HepG2 (cell line): ENCODE measurements around the gene ANKRD53. TPM values are rescaled to one million over a fixed set of nuclear protein-coding genes. Genes with fewer than 3 reads are reported as not detected.

Source experiments
- ATAC-seq: fragments of 200-7000 bp; cut with Tn5 transposase; 3 replicates; pipeline ENCODE4 v1.9.1; 2020; ENCODE audit warnings: mild to moderate bottlenecking, moderate library complexity
- BruUV-seq: library from RNA; stranded (reverse); fragments of 400-500 nt; replicated peaks from 2 replicates; lab custom pipeline; 2021; lab: Mats Ljungman, UMichigan
- CTCF ChIA-PET: fragments of 300-600 bp; formaldehyde crosslinking; extraction: SDS; loops from one replicate; lab custom pipeline; 2021; ENCODE audit warnings: low total read pairs, inconsistent platforms, low intra/inter-chr PET ratio; lab: Yijun Ruan, JAX
- POLR2A ChIA-PET: fragments of 350-600 bp; sonication (Branson Sonifier 250); formaldehyde crosslinking; loops from one replicate; lab custom pipeline; 2020; ENCODE audit warnings: antibody characterized with exemption, inconsistent platforms; lab: Yijun Ruan, JAX
- DNase-seq: peaks from one replicate; pipeline ENCODE4 v3.0.0-alpha.2; 2015; ENCODE audit warnings: low spot score
- FAIRE-seq: peaks from 3 replicates; lab custom pipeline; 2011; peaks lifted over from hg19 to GRCh38; lab: Jason Lieb, UNC
- H2AFZ ChIP-seq: one replicate; pipeline ENCODE4 v1.6.1; 2011; ENCODE audit warnings: low read length, inconsistent platforms
- H3K27ac ChIP-seq: fragments of 300-600 bp; 3 replicates; pipeline ENCODE4 v1.8.0; 2011; ENCODE audit warnings: mixed run types, mild to moderate bottlenecking, mixed read lengths, low read length, inconsistent platforms; ENCODE audit not compliant: insufficient read depth; ENCODE audit errors: extremely low read length
- H3K27me3 ChIP-seq, 2 experiments: fragments of 200-600 bp in 1 of 2; 2 replicates in 1 of 2; 3 replicates in 1 of 2; pipeline versions ENCODE4 v1.6.0 to v1.8.0; 2011; ENCODE audit warnings: low read length in 2 of 2, mild to moderate bottlenecking in 2 of 2, moderate library complexity in 2 of 2, inconsistent platforms in 1 of 2; ENCODE audit not compliant: insufficient read depth in 2 of 2, control insufficient read depth in 1 of 2
- H3K36me3 ChIP-seq, 2 experiments: fragments of 200-600 bp in 1 of 2; replicated peaks in 1 of 2; 2 replicates in 1 of 2; 3 replicates in 1 of 2; pipeline versions ENCODE4 v1.5.1 to v1.8.0; 2011; ENCODE audit warnings: low read length in 2 of 2, inconsistent platforms in 1 of 2; ENCODE audit not compliant: insufficient read depth in 2 of 2, control insufficient read depth in 1 of 2
- H3K4me1 ChIP-seq: 2 replicates; pipeline ENCODE4 v1.5.1; 2012; ENCODE audit warnings: low read length, inconsistent platforms; ENCODE audit not compliant: insufficient read depth
- H3K4me2 ChIP-seq: 2 replicates; pipeline ENCODE4 v1.6.0; 2011; ENCODE audit warnings: low read depth, low read length, inconsistent platforms
- H3K4me3 ChIP-seq, 3 experiments: fragments of 200-600 bp in 1 of 3; sonication (generic), shearing (Covaris generic) in 1 of 3; replicated peaks in 1 of 3; 2 replicates each; pipeline ENCODE4 v1.5.1; 2011 to 2016; ENCODE audit warnings: low read length in 3 of 3, inconsistent platforms in 2 of 3, low read depth in 2 of 3, mild to moderate bottlenecking in 2 of 3, control low read depth in 1 of 3, mixed read lengths in 1 of 3; ENCODE audit not compliant: insufficient read depth in 1 of 3
- H3K79me2 ChIP-seq: one replicate; pipeline ENCODE4 v1.6.1; 2011; ENCODE audit warnings: low read length, inconsistent platforms; ENCODE audit not compliant: insufficient read depth
- H3K9ac ChIP-seq: 2 replicates; pipeline ENCODE4 v1.6.0; 2011; ENCODE audit warnings: mild to moderate bottlenecking, low read depth, low read length, inconsistent platforms; ENCODE audit not compliant: insufficient read depth
- H3K9me3 ChIP-seq: 2 replicates; pipeline ENCODE4 v1.5.1; 2012; ENCODE audit warnings: mild to moderate bottlenecking, low read length
- H4K20me1 ChIP-seq: 2 replicates; pipeline ENCODE4 v1.6.0; 2011; ENCODE audit warnings: inconsistent platforms, mild to moderate bottlenecking, low read length, moderate library complexity; ENCODE audit not compliant: insufficient read depth
- ERF ChIP-seq: IDR thresholded peaks from 2 replicates; pipeline ENCODE4 v1.6.1; 2018; ENCODE audit warnings: missing biosample characterization, missing genetic modification reagents
- HNF4G ChIP-seq, 2 experiments: sonication (generic) in 1 of 2; formaldehyde crosslinking in 1 of 2; IDR thresholded peaks; 2 replicates each; pipeline versions ENCODE4 v1.4.0 to v1.6.1; 2011 to 2020; ENCODE audit warnings: borderline replicate concordance in 2 of 2, low read depth in 2 of 2, mild to moderate bottlenecking in 2 of 2, low read length in 1 of 2, missing genetic modification reagents in 1 of 2, moderate library complexity in 1 of 2
- MED13 ChIP-seq: sonication (generic); formaldehyde crosslinking; IDR thresholded peaks from 2 replicates; pipeline ENCODE4 v1.5.0; 2020; ENCODE audit warnings: missing genetic modification reagents
- MNT ChIP-seq: fragments of 450-650 bp; IDR thresholded peaks from 2 replicates; pipeline ENCODE4 v1.6.1; 2016
- MZF1 ChIP-seq: sonication (generic); formaldehyde crosslinking; IDR thresholded peaks from 2 replicates; pipeline ENCODE4 v1.8.1; 2023; ENCODE audit warnings: mild to moderate bottlenecking, missing genetic modification reagents, borderline replicate concordance
- SMC3 ChIP-seq: IDR thresholded peaks from 2 replicates; pipeline ENCODE4 v1.6.1; 2011; ENCODE audit warnings: low read length, improper control_type of control experiment
- SSRP1 ChIP-seq: IDR thresholded peaks from 2 replicates; pipeline ENCODE4 v1.6.1; 2016; ENCODE audit warnings: control low read depth
- TEF ChIP-seq: sonication (generic); formaldehyde crosslinking; IDR thresholded peaks from 2 replicates; pipeline ENCODE4 v1.5.0; 2020; ENCODE audit warnings: missing genetic modification reagents
- ZBTB38 ChIP-seq: sonication (generic); formaldehyde crosslinking; IDR thresholded peaks from 2 replicates; pipeline ENCODE4 v1.5.1; 2020; ENCODE audit warnings: mild to moderate bottlenecking, missing genetic modification reagents
- ZNF281 ChIP-seq: sonication (generic); formaldehyde crosslinking; IDR thresholded peaks from 2 replicates; pipeline ENCODE4 v1.4.0; 2020; ENCODE audit warnings: missing genetic modification reagents, borderline replicate concordance
- ZNF574 ChIP-seq: sonication (generic); formaldehyde crosslinking; IDR thresholded peaks from 2 replicates; pipeline ENCODE4 v1.4.0; 2020; ENCODE audit warnings: missing genetic modification reagents
- ZNF597 ChIP-seq: sonication (generic); formaldehyde crosslinking; IDR thresholded peaks from 2 replicates; pipeline ENCODE4 v1.5.0; 2020; ENCODE audit warnings: missing genetic modification reagents
- ZNF619 ChIP-seq: sonication (generic); formaldehyde crosslinking; IDR thresholded peaks from 2 replicates; pipeline ENCODE4 v1.4.0; 2020; ENCODE audit warnings: mild to moderate bottlenecking, missing genetic modification reagents
- WGBS: methylation state at CpG from one replicate; pipeline ENCODE4 v1.1.6; 2017; ENCODE audit warnings: low lambda C conversion rate; 5-methylcytosine and 5-hydroxymethylcytosine counted together
- in situ Hi-C: cut with HindIII; loops from 2 replicates; pipeline ENCODE4 v1.10.0; 2017; ENCODE audit warnings: low pct_unique_long_range_greater_than_20kb; ENCODE audit not compliant: extremely low pct_ligation_motif_present
- intact Hi-C: fragments of 100-400 bp; cut with micrococcal nuclease; formaldehyde crosslinking; loops from one replicate; pipeline ENCODE4 v1.10.0; 2022; ENCODE audit not compliant: unreplicated experiment
- polyA plus RNA-seq, 8 experiments: library from polyadenylated mRNA; depleted of rRNA in 3 of 8; stranded (reverse) in 7 of 8; unstranded in 1 of 8; fragments of >200 nt; fragmentation: Illumina TruSeq in 4 of 8; extraction: Trizol in 4 of 8; gene quantifications; 2 replicates each; pipeline versions ENCODE4 v1.2.1 to v1.2.3, GENCODE V29; 2011 to 2016; ENCODE audit warnings: low read depth in 4 of 8, missing spikeins in 1 of 8, mixed read lengths in 1 of 8; ENCODE audit not compliant: insufficient read depth in 1 of 8
- total RNA-seq, 5 experiments: library from RNA; depleted of rRNA; stranded (reverse); fragments of >200 nt; fragmentation: Illumina TruSeq; extraction: Trizol; gene quantifications; 2 replicates each; pipeline ENCODE4 v1.2.3, GENCODE V29; 2016; ENCODE audit warnings: low read depth in 1 of 5

ANKRD53 gene
- total and polyA plus RNA-seq, 2 of the 13 experiments (the other 11 are each of a cell fraction or from before 2014, with no cell fraction given): 0.15 TPM; not detected in 1

GRCh38 chr2:70959851-70960832, 18.3 kb upstream of the ANKRD53 start:
- POLR2A ChIA-PET: no interaction called here
- TF ChIP-seq MZF1 (no peak), ZBTB38 (CRISPR knock-in tag) (no peak), ZNF574 (CRISPR knock-in tag) (no peak), ERF (CRISPR knock-in tag) (no peak), MNT (no peak), SSRP1 (CRISPR knock-in tag) (no peak), ZNF281 (CRISPR knock-in tag) (no peak), ZNF597 (no peak), HNF4G (IDR thresholded peaks at IDR 0.05; ENCODE audit: borderline replicate concordance, low read depth, low read length) (no peak), HNF4G (CRISPR knock-in tag; IDR thresholded peaks at IDR 0.05; ENCODE audit: borderline replicate concordance, low read depth) (no peak), MED13 (CRISPR knock-in tag) (no peak), SMC3 (no peak), ZNF619 (no peak), TEF (no peak)

More at GRCh38 chr2:70959851-70960832, 18.3 kb upstream of the ANKRD53 start:
- no peaks in the 10 kb centered on the region for H4K20me1 ChIP-seq
- intact Hi-C loops: no loop called here
- in situ Hi-C loops: no loop called here
- no peak overlapping the region for H3K4me2 ChIP-seq
- H3K27me3 ChIP-seq: peaks cover 0 to 6% of the 10 kb centered on the region in 2 experiments; a peak in 3 of 5 replicates
- no peak overlapping the region for H3K9ac ChIP-seq
- DNase-seq (no peak), ATAC-seq (no peak), FAIRE-seq (no peak)
- peaks cover 15% of the 10 kb centered on the region for H3K4me1 ChIP-seq
- H3K9me3 ChIP-seq: no peaks in the 10 kb centered on the region
- no peak overlapping the region for H3K4me3 ChIP-seq
- WGBS: 70% methylated on average over 15 of the region's 17 CpGs
- H3K36me3 ChIP-seq: no peaks in the 10 kb centered on the region; a peak in 1 of 5 replicates
- CTCF ChIA-PET: no interaction called here
- no TSS peak for BruUV-seq
- H3K79me2 ChIP-seq: no peaks in the 10 kb centered on the region
- no peak overlapping the region for H2AFZ ChIP-seq
- no peak overlapping the region for H3K27ac ChIP-seq
